GM12878 (cell line): ENCODE data around the gene VIL1. TPM values are rescaled to one million over a fixed set of nuclear protein-coding genes. Genes with fewer than 3 reads are reported as not detected.

ENCODE experiments used
- ATF3 ChIP-seq: IDR thresholded peaks from 2 replicates; pipeline ENCODE4 v1.6.1; 2011; ENCODE audit warnings: low read depth, mild to moderate bottlenecking, low read length, moderate library complexity, borderline replicate concordance; ENCODE audit errors: extremely low read depth
- BHLHE40 ChIP-seq, 2 experiments: fragments of 450-650 bp in 1 of 2; IDR thresholded peaks; 2 replicates each; pipeline ENCODE4 v1.6.1; 2011 to 2017; ENCODE audit warnings: low read depth in 2 of 2, borderline replicate concordance in 1 of 2, improper control_type of control experiment in 1 of 2, low read length in 1 of 2, mild to moderate bottlenecking in 1 of 2
- CEBPB ChIP-seq, 2 experiments: fragments of 150-350 bp in 1 of 2; IDR thresholded peaks; 2 replicates each; pipeline ENCODE4 v1.6.1; 2012 to 2014; ENCODE audit warnings: low read depth in 2 of 2, low read length in 2 of 2, borderline replicate concordance in 1 of 2, inconsistent platforms in 1 of 2
- CHD4 ChIP-seq: fragments of 200-600 bp; sonication (generic); IDR thresholded peaks from 2 replicates; pipeline ENCODE4 v1.6.1; 2016; ENCODE audit warnings: mild to moderate bottlenecking
- CREM ChIP-seq: IDR thresholded peaks from 2 replicates; pipeline ENCODE4 v1.6.1; 2014; ENCODE audit warnings: antibody characterized with exemption, low read depth
- E4F1 ChIP-seq: fragments of 450-650 bp; IDR thresholded peaks from 2 replicates; pipeline ENCODE4 v1.6.1; 2018; ENCODE audit warnings: borderline replicate concordance, mild to moderate bottlenecking; ENCODE audit not compliant: partially characterized antibody
- EED ChIP-seq: sonication (generic); IDR thresholded peaks from 2 replicates; pipeline ENCODE4 v1.6.1; 2016; ENCODE audit warnings: antibody characterized with exemption, low read depth
- ESRRA ChIP-seq: IDR thresholded peaks from 2 replicates; pipeline ENCODE4 v1.6.1; 2012; ENCODE audit warnings: mild to moderate bottlenecking, low read length, improper control_type of control experiment
- ETV6 ChIP-seq, 2 experiments: fragments of 450-650 bp in 1 of 2; IDR thresholded peaks in 1 of 2; conservative IDR thresholded peaks in 1 of 2; 2 replicates each; pipeline ENCODE4 v1.6.1; 2014; ENCODE audit warnings: antibody characterized with exemption in 1 of 2, borderline replicate concordance in 1 of 2, low read depth in 1 of 2, mild to moderate bottlenecking in 1 of 2, moderate library complexity in 1 of 2
- GABPA ChIP-seq: IDR thresholded peaks from 2 replicates; pipeline ENCODE4 v1.6.1; 2014; ENCODE audit warnings: antibody characterized with exemption, low read depth, mild to moderate bottlenecking, inconsistent platforms
- HDAC2 ChIP-seq: fragments of 200-600 bp; sonication (generic); IDR thresholded peaks from 2 replicates; pipeline ENCODE4 v1.6.1; 2017
- HDGF ChIP-seq: fragments of 450-650 bp; IDR thresholded peaks from 2 replicates; pipeline ENCODE4 v1.6.1; 2016; ENCODE audit warnings: antibody characterized with exemption
- MTA3 ChIP-seq: IDR thresholded peaks from 2 replicates; pipeline ENCODE4 v1.6.1; 2012; ENCODE audit warnings: low read length, inconsistent platforms, borderline replicate concordance
- NFIC ChIP-seq: IDR thresholded peaks from 2 replicates; pipeline ENCODE4 v1.6.1; 2012; ENCODE audit warnings: low read depth, mild to moderate bottlenecking, inconsistent platforms, low read length, moderate library complexity
- NFXL1 ChIP-seq: fragments of 450-650 bp; IDR thresholded peaks from 2 replicates; pipeline ENCODE4 v1.6.1; 2017; ENCODE audit warnings: antibody characterized with exemption, mild to moderate bottlenecking, borderline replicate concordance
- PML ChIP-seq: IDR thresholded peaks from 2 replicates; pipeline ENCODE4 v1.6.1; 2012; ENCODE audit warnings: low read length, inconsistent platforms
- RB1 ChIP-seq: fragments of 450-650 bp; formaldehyde crosslinking; IDR thresholded peaks from 2 replicates; pipeline ENCODE4 v1.6.1; 2017; ENCODE audit warnings: mild to moderate bottlenecking, borderline replicate concordance
- RFX5 ChIP-seq: IDR thresholded peaks from 2 replicates; pipeline ENCODE4 v1.6.1; 2011; ENCODE audit warnings: low read depth, low read length, improper control_type of control experiment
- SMARCA5 ChIP-seq: fragments of 450-650 bp; IDR thresholded peaks from 2 replicates; pipeline ENCODE4 v1.6.1; 2017; ENCODE audit warnings: mild to moderate bottlenecking
- SRF ChIP-seq, 2 experiments: IDR thresholded peaks; 2 replicates each; pipeline ENCODE4 v1.6.1; 2011; ENCODE audit warnings: low read depth in 2 of 2, low read length in 2 of 2, mild to moderate bottlenecking in 1 of 2, moderate library complexity in 1 of 2
- TARDBP ChIP-seq: IDR thresholded peaks from 2 replicates; pipeline ENCODE4 v1.6.1; 2016; ENCODE audit warnings: borderline replicate concordance
- USF1 ChIP-seq: IDR thresholded peaks from 2 replicates; pipeline ENCODE4 v1.6.1; 2011; ENCODE audit warnings: borderline replicate concordance, low read depth, mild to moderate bottlenecking, moderate library complexity, mixed read lengths, low read length; ENCODE audit not compliant: insufficient read depth; ENCODE audit errors: extremely low read length
- WRNIP1 ChIP-seq: IDR thresholded peaks from 2 replicates; pipeline ENCODE4 v1.6.1; 2011; ENCODE audit warnings: low read depth, low read length, improper control_type of control experiment, borderline replicate concordance
- YBX1 ChIP-seq: fragments of 450-650 bp; IDR thresholded peaks from 2 replicates; pipeline ENCODE4 v1.6.1; 2016; ENCODE audit warnings: antibody characterized with exemption
- ZBED1 ChIP-seq: IDR thresholded peaks from 2 replicates; pipeline ENCODE4 v1.6.1; 2016; ENCODE audit warnings: borderline replicate concordance
- polyA plus RNA-seq, 11 experiments: library from polyadenylated mRNA; depleted of rRNA in 4 of 11; unstranded in 6 of 11; stranded (reverse) in 5 of 11; fragments of >200 nt; fragmentation: Nextera tagmentation in 4 of 11; fragmentation: Illumina TruSeq in 1 of 11; extraction: Ambion mirVana in 4 of 11; extraction: Trizol in 1 of 11; gene quantifications; 1 replicate in 1 of 11; 2 replicates in 10 of 11; pipeline versions ENCODE4 v1.2.1 to v1.2.3, GENCODE V29; 2011 to 2016; ENCODE audit warnings: inconsistent platforms in 2 of 11, missing spikeins in 2 of 11, low read depth in 1 of 11
- total RNA-seq, 4 experiments: library from RNA; depleted of rRNA in 3 of 4; stranded (reverse); fragments of >200 nt in 3 of 4; fragmentation: Illumina TruSeq in 1 of 4; extraction: Trizol in 1 of 4; gene quantifications; 2 replicates each; pipeline versions ENCODE4 v1.2.1 to v1.2.3, GENCODE V29; 2013 to 2021
- TF ChIP-seq, protein P1 (sequence below): IDR thresholded peaks from 2 replicates; pipeline ENCODE4 v1.6.1; 2012; ENCODE audit warnings: low read depth, low read length, improper control_type of control experiment

VIL1 gene
- total and polyA plus RNA-seq, 10 of the 15 experiments (the other 5 are each of a cell fraction or from before 2014, with no cell fraction given): 0.03 to 1.9 (median 0.33) TPM

GRCh38 chr2:218406209-218406948 lies 12.5 kb upstream of the VIL1 start (continued):
- TF ChIP-seq CEBPB (IDR thresholded peaks at IDR 0.05; ENCODE audit: borderline replicate concordance in 1 of 2, low read depth in 2 of 2, low read length in 2 of 2): no peak
- TF ChIP-seq USF1: no peak
- 0 out of 2 replicates have a peak, but pooled peaks have one; percentile 29 for TF ChIP-seq ESRRA
- TF ChIP-seq EED: 0 out of 2 replicates have a peak, but pooled peaks have one; percentile 40
- TF ChIP-seq GABPA: no peak
- no peak for TF ChIP-seq CREM
- no peak for TF ChIP-seq WRNIP1
- no peak for TF ChIP-seq NFIC
- 0 out of 4 replicates have a peak, but pooled peaks of 1 of the 2 experiments have one; percentile 29 for TF ChIP-seq SRF (IDR thresholded peaks at IDR 0.05; ENCODE audit: low read depth in 2 of 2, low read length in 2 of 2)
- no peak; the same call in 1 of the 2 replicates for TF ChIP-seq PML
- no peak for TF ChIP-seq ATF3
- peak in 1 of 2 experiments; percentile 24; a peak in 1 of 4 replicates for TF ChIP-seq BHLHE40 (IDR thresholded peaks at IDR 0.05; ENCODE audit: borderline replicate concordance in 1 of 2, low read depth in 2 of 2, low read length in 1 of 2)
- peak; percentile 82 for TF ChIP-seq TARDBP
- TF ChIP-seq CHD4: no peak
- no peak for TF ChIP-seq RFX5
- no peak for TF ChIP-seq NFXL1
- TF ChIP-seq ETV6 (conservative IDR thresholded peaks at IDR 0.05 in 1 of 2, IDR thresholded peaks at IDR 0.05 in 1 of 2; ENCODE audit: borderline replicate concordance in 1 of 2, low read depth in 1 of 2): peak; percentile 90 to 98
- TF ChIP-seq SMARCA5: 0 out of 2 replicates have a peak, but pooled peaks have one; percentile 36
- TF ChIP-seq HDAC2: no peak
- no peak for TF ChIP-seq YBX1
- no peak; the same call in 1 of the 2 replicates for TF ChIP-seq MTA3
- TF ChIP-seq ZBED1: peak; percentile 39; the same call in 1 of the 2 replicates
- TF ChIP-seq RB1: peak; percentile 29; the same call in 1 of the 2 replicates
- TF ChIP-seq, protein P1, sequence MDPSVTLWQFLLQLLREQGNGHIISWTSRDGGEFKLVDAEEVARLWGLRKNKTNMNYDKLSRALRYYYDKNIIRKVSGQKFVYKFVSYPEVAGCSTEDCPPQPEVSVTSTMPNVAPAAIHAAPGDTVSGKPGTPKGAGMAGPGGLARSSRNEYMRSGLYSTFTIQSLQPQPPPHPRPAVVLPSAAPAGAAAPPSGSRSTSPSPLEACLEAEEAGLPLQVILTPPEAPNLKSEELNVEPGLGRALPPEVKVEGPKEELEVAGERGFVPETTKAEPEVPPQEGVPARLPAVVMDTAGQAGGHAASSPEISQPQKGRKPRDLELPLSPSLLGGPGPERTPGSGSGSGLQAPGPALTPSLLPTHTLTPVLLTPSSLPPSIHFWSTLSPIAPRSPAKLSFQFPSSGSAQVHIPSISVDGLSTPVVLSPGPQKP: 0 out of 2 replicates have a peak, but pooled peaks have one; percentile 38
- no peak for TF ChIP-seq HDGF
- no peak for TF ChIP-seq E4F1
